GM18907 (cell line): ENCODE measurements around the gene SPTLC1.
"Not testable (repeated sequence)": the region's sequence is repeated elsewhere in the genome, so short reads cannot be mapped to it uniquely, and the experiment has no call there.

Source experiments
- ATAC-seq: cut with Tn5 transposase; IDR thresholded peaks from one replicate; pipeline ENCODE4 v1.9.1; 2021; ENCODE audit warnings: mild to moderate bottlenecking, moderate library complexity; ENCODE audit not compliant: unreplicated experiment

The SPTLC1 gene

GRCh38 chr9:92115071-92115858 is at the start of gene SPTLC1:
Gene SPTLC1 (minus strand): TSS chr9:92115413. CDS start chr9:92115370, 43 bp downstream.
- ATAC-seq: peak; percentile 94

- no peak for ATAC-seq
Observed at GRCh38 chr9:92164975-92165374, 49.8 kb upstream of the SPTLC1 start.

GRCh38 chr9:92164490-92164889 is 49.3 kb upstream of the SPTLC1 start:
- no peak for ATAC-seq

- no peak for ATAC-seq
Observed at GRCh38 chr9:92163276-92163675, 48.1 kb upstream of the SPTLC1 start.

GRCh38 chr9:92160786-92161185 is 45.6 kb upstream of the SPTLC1 start:
- ATAC-seq: no peak

GRCh38 chr9:92159058-92159457 is 43.8 kb upstream of the SPTLC1 start:
- no peak for ATAC-seq

GRCh38 chr9:92158097-92158601 is 42.9 kb upstream of the SPTLC1 start:
- ATAC-seq: no peak

- ATAC-seq: not testable (repeated sequence)
Observed at GRCh38 chr9:92155736-92156135, 40.5 kb upstream of the SPTLC1 start.

GRCh38 chr9:92155221-92155620 is 40.0 kb upstream of the SPTLC1 start:
- no peak for ATAC-seq

- not testable (repeated sequence) for ATAC-seq
Observed at GRCh38 chr9:92153466-92154415, 38.5 kb upstream of the SPTLC1 start.

GRCh38 chr9:92151691-92152393 is 36.6 kb upstream of the SPTLC1 start:
- ATAC-seq: no peak

GRCh38 chr9:92150501-92151470 is 35.6 kb upstream of the SPTLC1 start:
- not testable (repeated sequence) for ATAC-seq

GRCh38 chr9:92147852-92148180 is 32.6 kb upstream of the SPTLC1 start:
- ATAC-seq: no peak

GRCh38 chr9:92147030-92147851 is 32.0 kb upstream of the SPTLC1 start:
- ATAC-seq: peak; percentile 71

- ATAC-seq: no peak
Observed at GRCh38 chr9:92146610-92147009, 31.4 kb upstream of the SPTLC1 start.

- ATAC-seq: not testable (repeated sequence)
Observed at GRCh38 chr9:92145784-92146183, 30.6 kb upstream of the SPTLC1 start.

- no peak for ATAC-seq
Observed at GRCh38 chr9:92142329-92142728, 27.1 kb upstream of the SPTLC1 start.

- no peak for ATAC-seq
Observed at GRCh38 chr9:92141144-92142129, 26.2 kb upstream of the SPTLC1 start.
